Mammary epithelial cell (primary cell): ENCODE data around the gene CAPN11.

Experiments used
- EZH2 ChIP-seq: IDR thresholded peaks from 2 replicates; pipeline ENCODE4 v1.6.1; 2012; ENCODE audit warnings: low read length, inconsistent platforms, borderline replicate concordance
- TF ChIP-seq, protein P1 (sequence below), 2 donors: IDR thresholded peaks in 1 of 2; conservative IDR thresholded peaks in 1 of 2; 2 replicates each; pipeline ENCODE4 v1.5.1; 2011 to 2012; ENCODE audit warnings: inconsistent platforms in 2 of 2, low read length in 2 of 2, mild to moderate bottlenecking in 2 of 2, control low read depth in 1 of 2, low read depth in 1 of 2; ENCODE audit not compliant: insufficient read depth in 1 of 2; ENCODE audit errors: extremely low read depth in 1 of 2

DNA sequence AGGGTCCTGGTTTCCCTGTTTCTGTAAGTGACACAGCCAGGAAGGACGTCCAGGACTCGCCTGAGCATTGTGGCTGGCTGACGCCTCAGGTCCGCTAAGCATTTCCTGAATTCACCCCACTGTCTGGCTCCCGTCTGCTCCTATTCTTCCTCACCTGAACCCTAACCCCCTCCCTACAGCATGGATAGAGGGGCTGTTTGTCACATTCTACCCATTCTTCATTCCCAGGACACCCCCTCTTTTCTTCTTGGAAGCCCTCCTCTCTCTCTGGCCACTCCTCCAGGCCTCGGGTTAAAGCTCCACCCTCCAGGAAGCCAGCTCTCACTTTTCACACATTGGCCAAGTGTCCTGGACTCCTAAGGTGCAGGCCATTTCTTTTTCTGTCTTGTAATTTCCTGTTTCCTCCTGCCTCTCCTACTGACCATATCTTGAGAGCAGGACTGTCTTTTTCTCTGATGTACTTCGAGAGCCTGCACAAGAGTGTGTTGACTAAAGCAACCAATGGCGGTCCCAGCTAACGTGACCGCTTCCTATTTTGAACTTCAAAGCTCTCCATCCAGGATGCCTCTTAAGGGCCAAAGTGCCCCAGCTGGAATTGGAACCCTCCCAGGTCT, 33.9 kb downstream of the CAPN11 start:
- no peak for TF ChIP-seq EZH2
- TF ChIP-seq, protein P1, sequence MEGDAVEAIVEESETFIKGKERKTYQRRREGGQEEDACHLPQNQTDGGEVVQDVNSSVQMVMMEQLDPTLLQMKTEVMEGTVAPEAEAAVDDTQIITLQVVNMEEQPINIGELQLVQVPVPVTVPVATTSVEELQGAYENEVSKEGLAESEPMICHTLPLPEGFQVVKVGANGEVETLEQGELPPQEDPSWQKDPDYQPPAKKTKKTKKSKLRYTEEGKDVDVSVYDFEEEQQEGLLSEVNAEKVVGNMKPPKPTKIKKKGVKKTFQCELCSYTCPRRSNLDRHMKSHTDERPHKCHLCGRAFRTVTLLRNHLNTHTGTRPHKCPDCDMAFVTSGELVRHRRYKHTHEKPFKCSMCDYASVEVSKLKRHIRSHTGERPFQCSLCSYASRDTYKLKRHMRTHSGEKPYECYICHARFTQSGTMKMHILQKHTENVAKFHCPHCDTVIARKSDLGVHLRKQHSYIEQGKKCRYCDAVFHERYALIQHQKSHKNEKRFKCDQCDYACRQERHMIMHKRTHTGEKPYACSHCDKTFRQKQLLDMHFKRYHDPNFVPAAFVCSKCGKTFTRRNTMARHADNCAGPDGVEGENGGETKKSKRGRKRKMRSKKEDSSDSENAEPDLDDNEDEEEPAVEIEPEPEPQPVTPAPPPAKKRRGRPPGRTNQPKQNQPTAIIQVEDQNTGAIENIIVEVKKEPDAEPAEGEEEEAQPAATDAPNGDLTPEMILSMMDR (conservative IDR thresholded peaks at IDR 0.05 in 1 of 2, IDR thresholded peaks at IDR 0.05 in 1 of 2; ENCODE audit: extremely low read depth in 1 of 2, insufficient read depth in 1 of 2, low read depth in 1 of 2, low read length in 2 of 2), result no peak
